HCT116 (cell line): ENCODE results near the gene CERS6. TPM values are rescaled to one million over a fixed set of nuclear protein-coding genes. Genes with fewer than 3 reads are reported as not detected.

Experiments
- ATAC-seq: fragments of 200-7000 bp; cut with Tn5 transposase; 2 replicates; pipeline ENCODE4 v1.9.1; 2020; ENCODE audit warnings: mild to moderate bottlenecking, moderate library complexity
- BruUV-seq: library from RNA; stranded (reverse); fragments of 400-500 nt; replicated peaks from 2 replicates; lab custom pipeline; 2021; lab: Mats Ljungman, UMichigan
- CTCF ChIA-PET: fragments of 300-600 bp; sonication (Branson Sonifier 250); formaldehyde crosslinking; loops from one replicate; lab custom pipeline; 2021; ENCODE audit warnings: antibody characterized with exemption; lab: Charles Lee
- POLR2A ChIA-PET: fragments of 300-600, 350-600 bp; sonication (Branson Sonifier 250); formaldehyde crosslinking; loops from one replicate; lab custom pipeline; 2021; ENCODE audit warnings: antibody characterized with exemption; lab: Charles Lee
- RAD21 ChIA-PET, 2 experiments: fragments of 300-600 bp; sonication (Branson Sonifier 250); formaldehyde crosslinking; loops; one replicate each; lab custom pipeline; 2023; ENCODE audit warnings: low total read pairs in 2 of 2; ENCODE audit not compliant: uncharacterized antibody in 2 of 2, unreplicated experiment in 2 of 2, low non-redundant PET in 1 of 2; lab: Charles Lee
- DNase-seq: peaks from one replicate; pipeline ENCODE4 v3.0.0-alpha.2; 2010; ENCODE audit warnings: low read depth, low spot score
- H2AFZ ChIP-seq: fragments of 200-600 bp; shearing (Covaris generic), sonication (generic); 2 replicates; pipeline ENCODE4 v1.6.1; 2017; ENCODE audit warnings: low read depth, mixed run types, mixed read lengths, antibody characterized with exemption, low read length; ENCODE audit not compliant: poor library complexity, severe bottlenecking
- H3K27ac ChIP-seq: 2 replicates; pipeline ENCODE4 v1.5.1; 2012; ENCODE audit warnings: low read depth, low read length
- H3K27me3 ChIP-seq: fragments of 200-600 bp; sonication (generic); 2 replicates; pipeline ENCODE4 v1.6.1; 2016; ENCODE audit warnings: mixed run types, low read length, mixed read lengths; ENCODE audit not compliant: insufficient read depth
- H3K36me3 ChIP-seq, 2 experiments: fragments of 200-500 bp in 1 of 2; fragments of 200-600 bp in 1 of 2; sonication (Bioruptor generic) in 1 of 2; sonication (generic) in 1 of 2; 2 replicates each; pipeline versions ENCODE4 v1.5.1 to v1.6.1; 2014 to 2016; ENCODE audit warnings: low read length in 2 of 2, inconsistent platforms in 1 of 2, mixed read lengths in 1 of 2, mixed run types in 1 of 2; ENCODE audit not compliant: insufficient read depth in 2 of 2, control insufficient read depth in 1 of 2
- H3K4me1 ChIP-seq, 2 experiments: fragments of 200-600 bp in 1 of 2; sonication (generic) in 1 of 2; 2 replicates each; pipeline versions ENCODE4 v1.5.1 to v1.6.1; 2012 to 2017; ENCODE audit warnings: low read length in 2 of 2, inconsistent platforms in 1 of 2, mild to moderate bottlenecking in 1 of 2, mixed read lengths in 1 of 2, mixed run types in 1 of 2, moderate library complexity in 1 of 2; ENCODE audit not compliant: insufficient read depth in 2 of 2, control insufficient read depth in 1 of 2
- H3K4me2 ChIP-seq: fragments of 200-600 bp; sonication (generic); 2 replicates; pipeline ENCODE4 v1.6.1; 2017; ENCODE audit warnings: mixed run types, low read length, mixed read lengths
- H3K4me3 ChIP-seq, 2 experiments: fragments of 200-600 bp in 1 of 2; sonication (generic) in 1 of 2; replicated peaks in 1 of 2; 2 replicates each; pipeline ENCODE4 v1.5.1; 2011 to 2016; ENCODE audit warnings: low read length in 2 of 2, control low read depth in 1 of 2, low read depth in 1 of 2, mild to moderate bottlenecking in 1 of 2, mixed read lengths in 1 of 2, mixed run types in 1 of 2
- H3K79me2 ChIP-seq: fragments of 200-600 bp; sonication (generic); 2 replicates; pipeline ENCODE4 v1.6.1; 2017; ENCODE audit warnings: mild to moderate bottlenecking, mixed run types, low read length, moderate library complexity, mixed read lengths; ENCODE audit not compliant: insufficient read depth
- H3K9ac ChIP-seq: fragments of 200-600 bp; sonication (generic); 2 replicates; pipeline ENCODE4 v1.6.1; 2016; ENCODE audit warnings: low read length, mixed read lengths
- H3K9me2 ChIP-seq: fragments of 200-600 bp; sonication (generic), shearing (Covaris generic); 2 replicates; pipeline ENCODE4 v1.6.1; 2017; ENCODE audit warnings: mixed run types, mild to moderate bottlenecking, moderate library complexity; ENCODE audit not compliant: insufficient read depth
- H3K9me3 ChIP-seq, 2 experiments: fragments of 200-500 bp in 1 of 2; fragments of 200-600 bp in 1 of 2; sonication (Bioruptor generic) in 1 of 2; sonication (generic) in 1 of 2; 2 replicates each; pipeline ENCODE4 v1.6.1; 2014 to 2017; ENCODE audit warnings: low read length in 2 of 2, mixed read lengths in 2 of 2, inconsistent platforms in 1 of 2, low read depth in 1 of 2, mild to moderate bottlenecking in 1 of 2, mixed run types in 1 of 2, moderate library complexity in 1 of 2; ENCODE audit not compliant: control insufficient read depth in 1 of 2, insufficient read depth in 1 of 2
- H4K20me1 ChIP-seq: fragments of 200-600 bp; sonication (generic), shearing (Covaris generic); 2 replicates; pipeline ENCODE4 v1.6.1; 2017; ENCODE audit warnings: mixed run types, mild to moderate bottlenecking, moderate library complexity; ENCODE audit not compliant: insufficient read depth
- ATF3 ChIP-seq: IDR thresholded peaks from 2 replicates; pipeline ENCODE4 v1.6.1; 2012
- CEBPB ChIP-seq: IDR thresholded peaks from 2 replicates; pipeline ENCODE4 v1.6.1; 2012; ENCODE audit warnings: low read depth
- EGR1 ChIP-seq: IDR thresholded peaks from 2 replicates; pipeline ENCODE4 v1.6.1; 2012; ENCODE audit warnings: low read depth
- ELF1 ChIP-seq: IDR thresholded peaks from 2 replicates; pipeline ENCODE4 v1.6.1; 2012; ENCODE audit warnings: low read depth, borderline replicate concordance
- EZH2phosphoT487 ChIP-seq: fragments of 200-600 bp; IDR thresholded peaks from 2 replicates; pipeline ENCODE4 v1.6.1; 2018; ENCODE audit warnings: antibody characterized with exemption, borderline replicate concordance
- JUND ChIP-seq: IDR thresholded peaks from 2 replicates; pipeline ENCODE4 v1.6.1; 2012
- POLR2AphosphoS5 ChIP-seq: IDR thresholded peaks from 2 replicates; pipeline ENCODE4 v1.6.1; 2011; ENCODE audit warnings: mild to moderate bottlenecking, low read depth, low read length, moderate library complexity
- SP1 ChIP-seq: IDR thresholded peaks from 2 replicates; pipeline ENCODE4 v1.6.1; 2012; ENCODE audit warnings: low read depth
- SRF ChIP-seq: IDR thresholded peaks from 2 replicates; pipeline ENCODE4 v1.6.1; 2012; ENCODE audit warnings: low read depth
- TCF7L2 ChIP-seq: IDR thresholded peaks from 2 replicates; pipeline ENCODE4 v1.7.0; 2011; ENCODE audit warnings: borderline replicate concordance, inconsistent platforms; ENCODE audit not compliant: insufficient read depth, insufficient read length; ENCODE audit errors: extremely low read depth
- YY1 ChIP-seq: IDR thresholded peaks from 2 replicates; pipeline ENCODE4 v1.6.1; 2011; ENCODE audit warnings: low read length, low read depth, moderate library complexity, mild to moderate bottlenecking; ENCODE audit not compliant: insufficient replicate concordance; ENCODE audit errors: extremely low read depth
- ZBTB33 ChIP-seq: IDR thresholded peaks from 2 replicates; pipeline ENCODE4 v1.6.1; 2011; ENCODE audit warnings: mild to moderate bottlenecking, low read length, moderate library complexity; ENCODE audit not compliant: insufficient replicate concordance; ENCODE audit errors: extremely low read depth
- ZNF274 ChIP-seq: fragments of 200-500 bp; sonication (Bioruptor generic); IDR thresholded peaks from 2 replicates; pipeline ENCODE4 v1.6.1; 2014; ENCODE audit warnings: mild to moderate bottlenecking, low read depth, low read length, inconsistent platforms
- intact Hi-C: fragments of 100-400 bp; cut with micrococcal nuclease; formaldehyde crosslinking; loops from 2 replicates; pipeline ENCODE4 v1.10.0; 2022
- total RNA-seq: library from RNA; stranded (reverse); gene quantifications from one replicate; pipeline ENCODE4 v1.2.1, GENCODE V29; 2021; ENCODE audit not compliant: unreplicated experiment
- TF ChIP-seq, protein P1 (sequence below): IDR thresholded peaks from 2 replicates; pipeline ENCODE4 v1.6.1; 2012
- TF ChIP-seq, protein P2 (sequence below), 3 experiments: fragments of 200-600 bp in 1 of 3; sonication (generic) in 1 of 3; IDR thresholded peaks in 2 of 3; conservative IDR thresholded peaks in 1 of 3; 2 replicates each; pipeline ENCODE4 v1.5.1; 2012 to 2017; ENCODE audit warnings: low read depth in 2 of 3, low read length in 2 of 3, antibody characterized with exemption in 1 of 3, borderline replicate concordance in 1 of 3, control low read depth in 1 of 3, mild to moderate bottlenecking in 1 of 3, mixed read lengths in 1 of 3, mixed run types in 1 of 3, moderate library complexity in 1 of 3; ENCODE audit not compliant: insufficient read depth in 1 of 3

Gene CERS6
- total RNA-seq, 1 experiment from 2014 or later = 37.0 TPM

- RAD21 ChIA-PET = no interaction called here
- H3K9me2 ChIP-seq = no peaks in the 10 kb centered on the region
- peaks cover 16% of the 10 kb centered on the region; the same call in 1 of the 2 replicates for H4K20me1 ChIP-seq
- H3K9ac ChIP-seq = no peak overlapping the region
- intact Hi-C loops = no loop called here
- DNase-seq = no peak
- BruUV-seq = no TSS peak
- no peak overlapping the region for H3K27ac ChIP-seq
- no peak overlapping the region for H3K4me2 ChIP-seq
- TF ChIP-seq CEBPB (no peak), TCF7L2 (no peak), SP1 (no peak), ZNF274 (no peak), EGR1 (no peak), JUND (no peak), ATF3 (no peak), EZH2phosphoT487 (no peak), SRF (no peak), POLR2AphosphoS5 (no peak), ELF1 (no peak), ZBTB33 (no peak), YY1 (no peak)
- TF ChIP-seq, protein P1, sequence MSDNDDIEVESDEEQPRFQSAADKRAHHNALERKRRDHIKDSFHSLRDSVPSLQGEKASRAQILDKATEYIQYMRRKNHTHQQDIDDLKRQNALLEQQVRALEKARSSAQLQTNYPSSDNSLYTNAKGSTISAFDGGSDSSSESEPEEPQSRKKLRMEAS = no peak
- TF ChIP-seq, protein P2, sequence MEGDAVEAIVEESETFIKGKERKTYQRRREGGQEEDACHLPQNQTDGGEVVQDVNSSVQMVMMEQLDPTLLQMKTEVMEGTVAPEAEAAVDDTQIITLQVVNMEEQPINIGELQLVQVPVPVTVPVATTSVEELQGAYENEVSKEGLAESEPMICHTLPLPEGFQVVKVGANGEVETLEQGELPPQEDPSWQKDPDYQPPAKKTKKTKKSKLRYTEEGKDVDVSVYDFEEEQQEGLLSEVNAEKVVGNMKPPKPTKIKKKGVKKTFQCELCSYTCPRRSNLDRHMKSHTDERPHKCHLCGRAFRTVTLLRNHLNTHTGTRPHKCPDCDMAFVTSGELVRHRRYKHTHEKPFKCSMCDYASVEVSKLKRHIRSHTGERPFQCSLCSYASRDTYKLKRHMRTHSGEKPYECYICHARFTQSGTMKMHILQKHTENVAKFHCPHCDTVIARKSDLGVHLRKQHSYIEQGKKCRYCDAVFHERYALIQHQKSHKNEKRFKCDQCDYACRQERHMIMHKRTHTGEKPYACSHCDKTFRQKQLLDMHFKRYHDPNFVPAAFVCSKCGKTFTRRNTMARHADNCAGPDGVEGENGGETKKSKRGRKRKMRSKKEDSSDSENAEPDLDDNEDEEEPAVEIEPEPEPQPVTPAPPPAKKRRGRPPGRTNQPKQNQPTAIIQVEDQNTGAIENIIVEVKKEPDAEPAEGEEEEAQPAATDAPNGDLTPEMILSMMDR (IDR thresholded peaks at IDR 0.05 in 2 of 3, conservative IDR thresholded peaks at IDR 0.05 in 1 of 3; ENCODE audit: borderline replicate concordance in 1 of 3, insufficient read depth in 1 of 3, low read depth in 2 of 3, low read length in 2 of 3) = no peak
- TF ChIP-seq, all 23 proteins: peak for 0
- POLR2A ChIA-PET = no interaction called here
- no peaks in the 10 kb centered on the region; a peak in 1 of 4 replicates for H3K4me1 ChIP-seq
- no peak for ATAC-seq
- no peak overlapping the region for H3K4me3 ChIP-seq
- peaks cover 98% of the 10 kb centered on the region for H3K79me2 ChIP-seq
- H2AFZ ChIP-seq = no peak overlapping the region
- H3K27me3 ChIP-seq = no peaks in the 10 kb centered on the region
- H3K9me3 ChIP-seq = no peaks in the 10 kb centered on the region
- CTCF ChIA-PET = no interaction called here
- no peaks in the 10 kb centered on the region for H3K36me3 ChIP-seq
These were observed 11.7 kb downstream of the CERS6 start for GRCh38 chr2:168467729-168468128.
